Right lobe of liver (tissue), 4 donors: ENCODE results near the gene TMEM151B.

Experiments used
- POLR2A ChIP-seq: fragments of 450-650 bp; IDR thresholded peaks from one replicate; pipeline ENCODE4 v1.6.1; 2017; ENCODE audit warnings: antibody characterized with exemption, mild to moderate bottlenecking
- TF ChIP-seq, protein P1 (sequence below), 4 donors: fragments of 200-600 bp in 3 of 4; fragments of 450-650 bp in 1 of 4; IDR thresholded peaks; one replicate each; pipeline versions ENCODE4 v1.5.1 to v1.8.0; 2016 to 2022; ENCODE audit warnings: antibody characterized with exemption in 4 of 4, mild to moderate bottlenecking in 2 of 4
- donor health status: DM: no; HTN: no; CAD: no.
- donor health status: DM: no; HTN: no; CAD: no.
- donor health status: DM: no; HTN: yes; CAD: no.

DNA sequence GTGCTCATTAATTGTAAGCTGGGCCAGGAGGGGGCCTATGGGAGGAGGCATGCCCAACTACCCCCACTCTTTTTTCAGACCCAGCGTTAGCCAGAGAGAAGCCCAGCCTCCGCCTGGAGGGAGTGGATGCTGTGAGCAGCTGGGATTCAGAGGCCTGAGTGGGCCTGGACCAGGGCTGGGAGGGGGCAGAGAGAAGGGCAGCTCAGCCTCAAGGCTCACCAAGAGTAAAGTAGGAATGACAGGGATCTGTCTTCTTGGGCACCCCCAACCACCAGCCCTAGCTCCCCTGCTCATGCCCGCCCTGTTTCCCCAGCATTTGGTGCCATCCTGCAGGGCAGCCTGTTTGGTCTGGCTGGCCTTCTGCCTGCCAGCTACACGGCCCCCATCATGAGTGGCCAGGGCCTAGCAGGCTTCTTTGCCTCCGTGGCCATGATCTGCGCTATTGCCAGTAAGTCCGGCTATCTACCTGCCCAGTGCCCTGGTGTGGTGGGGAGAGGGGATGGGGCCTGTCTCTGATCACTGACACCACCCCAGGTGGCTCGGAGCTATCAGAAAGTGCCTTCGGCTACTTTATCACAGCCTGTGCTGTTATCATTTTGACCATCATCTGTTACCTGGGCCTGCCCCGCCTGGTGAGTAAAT is 40.1 kb upstream of the TMEM151B start:
- TF ChIP-seq, protein P1, sequence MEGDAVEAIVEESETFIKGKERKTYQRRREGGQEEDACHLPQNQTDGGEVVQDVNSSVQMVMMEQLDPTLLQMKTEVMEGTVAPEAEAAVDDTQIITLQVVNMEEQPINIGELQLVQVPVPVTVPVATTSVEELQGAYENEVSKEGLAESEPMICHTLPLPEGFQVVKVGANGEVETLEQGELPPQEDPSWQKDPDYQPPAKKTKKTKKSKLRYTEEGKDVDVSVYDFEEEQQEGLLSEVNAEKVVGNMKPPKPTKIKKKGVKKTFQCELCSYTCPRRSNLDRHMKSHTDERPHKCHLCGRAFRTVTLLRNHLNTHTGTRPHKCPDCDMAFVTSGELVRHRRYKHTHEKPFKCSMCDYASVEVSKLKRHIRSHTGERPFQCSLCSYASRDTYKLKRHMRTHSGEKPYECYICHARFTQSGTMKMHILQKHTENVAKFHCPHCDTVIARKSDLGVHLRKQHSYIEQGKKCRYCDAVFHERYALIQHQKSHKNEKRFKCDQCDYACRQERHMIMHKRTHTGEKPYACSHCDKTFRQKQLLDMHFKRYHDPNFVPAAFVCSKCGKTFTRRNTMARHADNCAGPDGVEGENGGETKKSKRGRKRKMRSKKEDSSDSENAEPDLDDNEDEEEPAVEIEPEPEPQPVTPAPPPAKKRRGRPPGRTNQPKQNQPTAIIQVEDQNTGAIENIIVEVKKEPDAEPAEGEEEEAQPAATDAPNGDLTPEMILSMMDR (IDR thresholded peaks at IDR 0.05): no peak
- TF ChIP-seq POLR2A: no peak
